K562 (cell line): ENCODE results near the gene ATP2A2. TPM values are rescaled to one million over a fixed set of nuclear protein-coding genes. Genes with fewer than 3 reads are reported as not detected.

Experiments
- BRD4 ChIP-seq: fragments of 200-600 bp; sonication (generic); IDR thresholded peaks from 2 replicates; pipeline ENCODE4 v1.6.1; 2017; ENCODE audit warnings: inconsistent platforms
- CBX8 ChIP-seq: fragments of 200-600 bp; sonication (generic); IDR thresholded peaks from 2 replicates; pipeline ENCODE4 v1.6.1; 2012; ENCODE audit warnings: borderline replicate concordance, mixed run types, low read depth, mild to moderate bottlenecking, moderate library complexity, mixed read lengths, low read length, control low read depth, inconsistent platforms; ENCODE audit not compliant: poor library complexity, severe bottlenecking; ENCODE audit errors: extremely low read depth
- CEBPG ChIP-seq, 3 experiments: fragments of 200-800 bp in 1 of 3; sonication (Bioruptor generic) in 1 of 3; sonication (generic) in 1 of 3; formaldehyde crosslinking in 1 of 3; IDR thresholded peaks in 2 of 3; conservative IDR thresholded peaks in 1 of 3; 2 replicates each; pipeline versions ENCODE4 v1.6.1 to v1.8.0; 2016 to 2022; ENCODE audit warnings: missing compliant biosample characterization in 2 of 3, missing genetic modification characterization in 2 of 3, mild to moderate bottlenecking in 1 of 3, missing genetic modification reagents in 1 of 3
- DLX4 ChIP-seq: fragments of 250-450 bp; sonication (Bioruptor Pico); IDR thresholded peaks from 2 replicates; pipeline ENCODE4 v1.6.1; 2021; ENCODE audit warnings: mild to moderate bottlenecking
- ESRRA ChIP-seq: fragments of 450-650 bp; IDR thresholded peaks from 2 replicates; pipeline ENCODE4 v1.6.1; 2014; ENCODE audit warnings: low read depth, mild to moderate bottlenecking, moderate library complexity, borderline replicate concordance
- FOS ChIP-seq: IDR thresholded peaks from 3 replicates; pipeline ENCODE4 v1.6.1; 2011; ENCODE audit not compliant: insufficient read length; ENCODE audit errors: extremely low read depth
- L3MBTL2 ChIP-seq: fragments of 450-650 bp; IDR thresholded peaks from 2 replicates; pipeline ENCODE4 v1.6.1; 2016; ENCODE audit warnings: mild to moderate bottlenecking, moderate library complexity
- NCOA6 ChIP-seq: fragments of 450-650 bp; IDR thresholded peaks from 2 replicates; pipeline ENCODE4 v1.6.1; 2017; ENCODE audit warnings: mild to moderate bottlenecking
- NR4A1 ChIP-seq, 2 experiments: fragments of 250-450 bp in 1 of 2; fragments of 450-650 bp in 1 of 2; sonication (Bioruptor Pico) in 1 of 2; IDR thresholded peaks; 2 replicates each; pipeline versions ENCODE4 v1.4.0 to v1.6.1; 2016 to 2020; ENCODE audit warnings: mild to moderate bottlenecking in 2 of 2, missing compliant biosample characterization in 1 of 2, missing genetic modification characterization in 1 of 2, moderate library complexity in 1 of 2
- PHF20 ChIP-seq: fragments of 450-650 bp; IDR thresholded peaks from 2 replicates; pipeline ENCODE4 v1.6.1; 2018; ENCODE audit not compliant: partially characterized antibody
- PHF21A ChIP-seq: fragments of 450-650 bp; IDR thresholded peaks from 2 replicates; pipeline ENCODE4 v1.6.1; 2017; ENCODE audit warnings: low read depth, borderline replicate concordance
- PHTF2 ChIP-seq: fragments of 250-450 bp; sonication (Bioruptor Pico); IDR thresholded peaks from 2 replicates; pipeline ENCODE4 v1.5.0; 2021; ENCODE audit warnings: mild to moderate bottlenecking
- RBFOX2 ChIP-seq: fragments of 200-400 bp; formaldehyde crosslinking; IDR thresholded peaks from 2 replicates; pipeline ENCODE4 v1.6.1; 2017; ENCODE audit warnings: low read depth, mild to moderate bottlenecking, low read length, moderate library complexity
- SETDB1 ChIP-seq: IDR thresholded peaks from one replicate; pipeline ENCODE4 v1.6.1; 2012; ENCODE audit warnings: low read length, control low read depth, inconsistent platforms
- SFPQ ChIP-seq: fragments of 200-400 bp; formaldehyde crosslinking; IDR thresholded peaks from 2 replicates; pipeline ENCODE4 v1.6.1; 2017; ENCODE audit warnings: mild to moderate bottlenecking, low read depth, low read length, moderate library complexity
- ZBTB34 ChIP-seq: fragments of 250-450 bp; sonication (Bioruptor Pico); IDR thresholded peaks from 2 replicates; pipeline ENCODE4 v1.8.0; 2021; ENCODE audit warnings: mild to moderate bottlenecking, moderate library complexity
- ZFP30 ChIP-seq: fragments of 250-450 bp; sonication (Bioruptor Pico); IDR thresholded peaks from 2 replicates; pipeline ENCODE4 v1.8.0; 2022; ENCODE audit warnings: moderate library complexity, mild to moderate bottlenecking, inconsistent platforms, borderline replicate concordance
- ZFPM2 ChIP-seq: fragments of 250-450 bp; sonication (Bioruptor Pico); IDR thresholded peaks from 2 replicates; pipeline ENCODE4 v1.5.1; 2022; ENCODE audit warnings: mild to moderate bottlenecking
- ZNF133 ChIP-seq: fragments of 250-450 bp; sonication (Bioruptor Pico); IDR thresholded peaks from 2 replicates; pipeline ENCODE4 v1.4.0; 2020; ENCODE audit warnings: mild to moderate bottlenecking
- ZNF212 ChIP-seq: fragments of 450-650 bp; formaldehyde crosslinking; IDR thresholded peaks from 2 replicates; pipeline ENCODE4 v1.4.0; 2020; ENCODE audit warnings: mild to moderate bottlenecking
- ZNF282 ChIP-seq: sonication (generic); formaldehyde crosslinking; IDR thresholded peaks from 2 replicates; pipeline ENCODE4 v1.8.1; 2023; ENCODE audit warnings: missing genetic modification reagents
- ZNF584 ChIP-seq: fragments of 200-800 bp; sonication (Bioruptor generic); IDR thresholded peaks from 2 replicates; pipeline ENCODE4 v1.6.1; 2016; ENCODE audit warnings: low read depth, mild to moderate bottlenecking, missing genetic modification characterization, missing compliant biosample characterization
- ZNF778 ChIP-seq: fragments of 450-650 bp; formaldehyde crosslinking; IDR thresholded peaks from 2 replicates; pipeline ENCODE4 v1.4.0; 2020; ENCODE audit warnings: mild to moderate bottlenecking, moderate library complexity
- polyA plus RNA-seq, 8 experiments: library from polyadenylated mRNA; depleted of rRNA in 4 of 8; stranded (reverse) in 5 of 8; unstranded in 3 of 8; fragments of >200 nt; fragmentation: Nextera tagmentation in 2 of 8; fragmentation: Illumina TruSeq in 1 of 8; extraction: Ambion mirVana in 2 of 8; extraction: Trizol in 1 of 8; gene quantifications; 2 replicates each; pipeline versions ENCODE4 v1.2.1 to v1.2.3, GENCODE V29; 2011 to 2014; ENCODE audit warnings: inconsistent platforms in 1 of 8, missing spikeins in 1 of 8
- total RNA-seq, 7 experiments: library from RNA; depleted of rRNA in 6 of 7; stranded (reverse); fragments of >200 nt in 6 of 7; fragmentation: Illumina TruSeq in 2 of 7; extraction: Trizol in 2 of 7; gene quantifications; 2 replicates each; pipeline versions ENCODE4 v1.2.1 to v1.2.3, GENCODE V29; 2011 to 2021; ENCODE audit warnings: low replicate concordance in 1 of 7

The ATP2A2 gene
- total and polyA plus RNA-seq, 9 of the 15 experiments (the other 6 are each of a cell fraction or from before 2014, with no cell fraction given): 5.2 to 205 (median 51.6) TPM

GRCh38 chr12:110281549-110282299, 677 bp downstream of the ATP2A2 start (continued):
- no peak for TF ChIP-seq SFPQ
- 0 out of 2 replicates have a peak, but pooled peaks have one; percentile 16 for TF ChIP-seq BRD4
- no peak for TF ChIP-seq ZNF778 (CRISPR knock-in tag)
- TF ChIP-seq PHF21A: no peak
- TF ChIP-seq NR4A1 (CRISPR knock-in tag; IDR thresholded peaks at IDR 0.05): no peak
- TF ChIP-seq NR4A1 (tag; IDR thresholded peaks at IDR 0.05): peak; percentile 45; the same call in 1 of the 2 replicates
- TF ChIP-seq ZBTB34 (CRISPR knock-in tag): no peak
- no peak for TF ChIP-seq SETDB1
- TF ChIP-seq ZFPM2 (CRISPR knock-in tag): no peak
- TF ChIP-seq PHTF2 (CRISPR knock-in tag): no peak
- no peak for TF ChIP-seq ZNF584
- no peak for TF ChIP-seq CBX8
- no peak for TF ChIP-seq NCOA6
- TF ChIP-seq ZNF282: no peak
- no peak for TF ChIP-seq DLX4 (CRISPR knock-in tag)
- peak; percentile 83 for TF ChIP-seq L3MBTL2
- no peak for TF ChIP-seq ESRRA
- TF ChIP-seq RBFOX2: peak; percentile 91
- no peak for TF ChIP-seq ZNF133 (CRISPR knock-in tag)
- peak; percentile 38 for TF ChIP-seq PHF20
- no peak for TF ChIP-seq ZFP30 (CRISPR knock-in tag)
- TF ChIP-seq ZNF212 (CRISPR knock-in tag): no peak
- TF ChIP-seq CEBPG (CRISPR knock-in tag; IDR thresholded peaks at IDR 0.05): no peak
- 0 out of 4 replicates have a peak, but pooled peaks of 1 of the 2 experiments have one; percentile 56 for TF ChIP-seq CEBPG (tag; conservative IDR thresholded peaks at IDR 0.05 in 1 of 2, IDR thresholded peaks at IDR 0.05 in 1 of 2)
- TF ChIP-seq FOS: no peak
